BJ (cell line): ENCODE results near the gene B4GAT1. TPM values are rescaled to one million over a fixed set of nuclear protein-coding genes. Genes with fewer than 3 reads are reported as not detected.
A peak's percentile ranks its signal among the peaks of the same experiment; 100 is the strongest.

Source experiments
- CTCF ChIA-PET: fragments of 350-600 bp; formaldehyde crosslinking; extraction: SDS; loops from one replicate; lab custom pipeline; 2021; ENCODE audit warnings: antibody characterized with exemption, inconsistent platforms; lab: Yijun Ruan, JAX
- POLR2A ChIA-PET: fragments of 300-600 bp; sonication (Branson Sonifier 250); formaldehyde crosslinking; extraction: SDS; loops from one replicate; lab custom pipeline; 2021; ENCODE audit warnings: antibody characterized with exemption; lab: Charles Lee
- DNase-seq: peaks from one replicate; pipeline ENCODE4 v3.0.0-alpha.2; 2011; ENCODE audit warnings: low read depth
- H3K27me3 ChIP-seq: 2 replicates; pipeline ENCODE4 v1.6.0; 2011; ENCODE audit warnings: low read length; ENCODE audit not compliant: control insufficient read depth, insufficient read depth
- H3K36me3 ChIP-seq: 2 replicates; pipeline ENCODE4 v1.5.1; 2011; ENCODE audit warnings: low read length; ENCODE audit not compliant: control insufficient read depth, insufficient read depth
- H3K4me3 ChIP-seq: 2 replicates; pipeline ENCODE4 v1.5.1; 2011; ENCODE audit warnings: low read depth, mild to moderate bottlenecking, control low read depth, low read length
- CTCF ChIP-seq: IDR thresholded peaks from 2 replicates; pipeline ENCODE4 v1.5.1; 2011; ENCODE audit warnings: low read depth, mild to moderate bottlenecking, control low read depth, inconsistent platforms, low read length, moderate library complexity; ENCODE audit not compliant: insufficient read depth
- polyA plus RNA-seq: library from polyadenylated mRNA; depleted of rRNA; stranded (reverse); fragments of >200 nt; gene quantifications from 2 replicates; pipeline ENCODE4 v1.2.3, GENCODE V29; 2011

The B4GAT1 gene
- polyA plus RNA-seq, 1 experiment, result 16.8 TPM

- POLR2A ChIA-PET, result no interaction called here
- no peaks in the 10 kb centered on the region for H3K27me3 ChIP-seq
- no peaks in the 10 kb centered on the region for H3K36me3 ChIP-seq
- CTCF ChIA-PET, result interaction anchor here (1.6 kb wide), 1 partner anchor 18 kb away, joined by 3 read pairs; no protein-coding TSS in a partner anchor
- no peak for TF ChIP-seq CTCF
- DNase-seq, result no peak
- no peak overlapping the region for H3K4me3 ChIP-seq
These were observed 1.6 kb upstream of the B4GAT1 start for GRCh38 chr11:66349084-66349386.

- H3K4me3 ChIP-seq, result peak overlapping the region; percentile 95
- ChIA-PET CTCF (interaction anchor here (1.4 to 3.8 kb wide), 5 partner anchors 11 to 64 kb away, joined by 4 to 16 read pairs (median 8); partner anchors contain the start of gene RIN1), POLR2A (no interaction called here)
- no peaks in the 10 kb centered on the region for H3K27me3 ChIP-seq
- peaks cover 5% of the 10 kb centered on the region for H3K36me3 ChIP-seq
- DNase-seq, result no peak
- TF ChIP-seq CTCF, result no peak
These were observed 679 bp downstream of the B4GAT1 start for GRCh38 chr11:66346476-66347424.

GRCh38 chr11:66345316-66345649, 2.1 kb downstream of the B4GAT1 start:
- ChIA-PET CTCF (interaction anchor here (0.6 to 9.2 kb wide), 10 partner anchors 9 to 94 kb away, joined by 3 to 81 read pairs (median 4); partner anchors contain the start of genes MRPL11 and RIN1), POLR2A (interaction anchor here (0.7 to 0.8 kb wide), 2 partner anchors 10 to 33 kb away, joined by 3 to 4 read pairs; no protein-coding TSS in a partner anchor)
- H3K27me3 ChIP-seq, result no peaks in the 10 kb centered on the region
- DNase-seq, result no peak
- peak overlapping the region; percentile 98 for H3K4me3 ChIP-seq
- no peak for TF ChIP-seq CTCF
- peaks cover 15% of the 10 kb centered on the region for H3K36me3 ChIP-seq

GRCh38 chr11:66344550-66345315, 2.7 kb downstream of the B4GAT1 start, which contains the start of gene BRMS1:
TSS of gene BRMS1 (minus strand) at chr11:66345104. CDS start at chr11:66342234, 2,870 bp downstream.
- peak; percentile 33; the same call in 1 of the 2 replicates for TF ChIP-seq CTCF
- Histone ChIP-seq H3K36me3 (peaks cover 20% of the 10 kb centered on the region), H3K27me3 (no peaks in the 10 kb centered on the region), H3K4me3 (peak within 1 kb of the TSS; percentile 98)
- peak; percentile 80 for DNase-seq
- ChIA-PET CTCF (interaction anchor here (0.8 to 9.2 kb wide), 10 partner anchors 9 to 94 kb away, joined by 3 to 81 read pairs (median 4); partner anchors contain the start of genes MRPL11, RIN1 and TMEM151A), POLR2A (interaction anchor here (0.8 kb wide), 1 partner anchor 32 kb away, joined by 3 read pairs; no protein-coding TSS in a partner anchor)
